HCT116 (cell line): ENCODE results near the gene CDH22. TPM values are rescaled to one million over a fixed set of nuclear protein-coding genes. Genes with fewer than 3 reads are reported as not detected.

Experiments
- ATAC-seq: fragments of 200-7000 bp; cut with Tn5 transposase; 2 replicates; pipeline ENCODE4 v1.9.1; 2020; ENCODE audit warnings: mild to moderate bottlenecking, moderate library complexity
- BruUV-seq: library from RNA; stranded (reverse); fragments of 400-500 nt; replicated peaks from 2 replicates; lab custom pipeline; 2021; lab: Mats Ljungman, UMichigan
- CTCF ChIA-PET: fragments of 300-600 bp; sonication (Branson Sonifier 250); formaldehyde crosslinking; loops from one replicate; lab custom pipeline; 2021; ENCODE audit warnings: antibody characterized with exemption; lab: Charles Lee
- POLR2A ChIA-PET: fragments of 300-600, 350-600 bp; sonication (Branson Sonifier 250); formaldehyde crosslinking; loops from one replicate; lab custom pipeline; 2021; ENCODE audit warnings: antibody characterized with exemption; lab: Charles Lee
- RAD21 ChIA-PET, 2 experiments: fragments of 300-600 bp; sonication (Branson Sonifier 250); formaldehyde crosslinking; loops; one replicate each; lab custom pipeline; 2023; ENCODE audit warnings: low total read pairs in 2 of 2; ENCODE audit not compliant: uncharacterized antibody in 2 of 2, unreplicated experiment in 2 of 2, low non-redundant PET in 1 of 2; lab: Charles Lee
- DNase-seq: peaks from one replicate; pipeline ENCODE4 v3.0.0-alpha.2; 2010; ENCODE audit warnings: low read depth, low spot score
- H2AFZ ChIP-seq: fragments of 200-600 bp; shearing (Covaris generic), sonication (generic); 2 replicates; pipeline ENCODE4 v1.6.1; 2017; ENCODE audit warnings: low read depth, mixed run types, mixed read lengths, antibody characterized with exemption, low read length; ENCODE audit not compliant: poor library complexity, severe bottlenecking
- H3K27ac ChIP-seq: 2 replicates; pipeline ENCODE4 v1.5.1; 2012; ENCODE audit warnings: low read depth, low read length
- H3K27me3 ChIP-seq: fragments of 200-600 bp; sonication (generic); 2 replicates; pipeline ENCODE4 v1.6.1; 2016; ENCODE audit warnings: mixed run types, low read length, mixed read lengths; ENCODE audit not compliant: insufficient read depth
- H3K36me3 ChIP-seq, 2 experiments: fragments of 200-500 bp in 1 of 2; fragments of 200-600 bp in 1 of 2; sonication (Bioruptor generic) in 1 of 2; sonication (generic) in 1 of 2; 2 replicates each; pipeline versions ENCODE4 v1.5.1 to v1.6.1; 2014 to 2016; ENCODE audit warnings: low read length in 2 of 2, inconsistent platforms in 1 of 2, mixed read lengths in 1 of 2, mixed run types in 1 of 2; ENCODE audit not compliant: insufficient read depth in 2 of 2, control insufficient read depth in 1 of 2
- H3K4me1 ChIP-seq, 2 experiments: fragments of 200-600 bp in 1 of 2; sonication (generic) in 1 of 2; 2 replicates each; pipeline versions ENCODE4 v1.5.1 to v1.6.1; 2012 to 2017; ENCODE audit warnings: low read length in 2 of 2, inconsistent platforms in 1 of 2, mild to moderate bottlenecking in 1 of 2, mixed read lengths in 1 of 2, mixed run types in 1 of 2, moderate library complexity in 1 of 2; ENCODE audit not compliant: insufficient read depth in 2 of 2, control insufficient read depth in 1 of 2
- H3K4me2 ChIP-seq: fragments of 200-600 bp; sonication (generic); 2 replicates; pipeline ENCODE4 v1.6.1; 2017; ENCODE audit warnings: mixed run types, low read length, mixed read lengths
- H3K4me3 ChIP-seq, 2 experiments: fragments of 200-600 bp in 1 of 2; sonication (generic) in 1 of 2; replicated peaks in 1 of 2; 2 replicates each; pipeline ENCODE4 v1.5.1; 2011 to 2016; ENCODE audit warnings: low read length in 2 of 2, control low read depth in 1 of 2, low read depth in 1 of 2, mild to moderate bottlenecking in 1 of 2, mixed read lengths in 1 of 2, mixed run types in 1 of 2
- H3K79me2 ChIP-seq: fragments of 200-600 bp; sonication (generic); 2 replicates; pipeline ENCODE4 v1.6.1; 2017; ENCODE audit warnings: mild to moderate bottlenecking, mixed run types, low read length, moderate library complexity, mixed read lengths; ENCODE audit not compliant: insufficient read depth
- H3K9ac ChIP-seq: fragments of 200-600 bp; sonication (generic); 2 replicates; pipeline ENCODE4 v1.6.1; 2016; ENCODE audit warnings: low read length, mixed read lengths
- H3K9me2 ChIP-seq: fragments of 200-600 bp; sonication (generic), shearing (Covaris generic); 2 replicates; pipeline ENCODE4 v1.6.1; 2017; ENCODE audit warnings: mixed run types, mild to moderate bottlenecking, moderate library complexity; ENCODE audit not compliant: insufficient read depth
- H3K9me3 ChIP-seq, 2 experiments: fragments of 200-500 bp in 1 of 2; fragments of 200-600 bp in 1 of 2; sonication (Bioruptor generic) in 1 of 2; sonication (generic) in 1 of 2; 2 replicates each; pipeline ENCODE4 v1.6.1; 2014 to 2017; ENCODE audit warnings: low read length in 2 of 2, mixed read lengths in 2 of 2, inconsistent platforms in 1 of 2, low read depth in 1 of 2, mild to moderate bottlenecking in 1 of 2, mixed run types in 1 of 2, moderate library complexity in 1 of 2; ENCODE audit not compliant: control insufficient read depth in 1 of 2, insufficient read depth in 1 of 2
- H4K20me1 ChIP-seq: fragments of 200-600 bp; sonication (generic), shearing (Covaris generic); 2 replicates; pipeline ENCODE4 v1.6.1; 2017; ENCODE audit warnings: mixed run types, mild to moderate bottlenecking, moderate library complexity; ENCODE audit not compliant: insufficient read depth
- CBX3 ChIP-seq: IDR thresholded peaks from 2 replicates; pipeline ENCODE4 v1.6.1; 2012; ENCODE audit warnings: low read depth
- CTCF ChIP-seq, 3 experiments: fragments of 200-600 bp in 1 of 3; sonication (generic) in 1 of 3; IDR thresholded peaks in 2 of 3; conservative IDR thresholded peaks in 1 of 3; 2 replicates each; pipeline ENCODE4 v1.5.1; 2012 to 2017; ENCODE audit warnings: low read depth in 2 of 3, low read length in 2 of 3, antibody characterized with exemption in 1 of 3, borderline replicate concordance in 1 of 3, control low read depth in 1 of 3, mild to moderate bottlenecking in 1 of 3, mixed read lengths in 1 of 3, mixed run types in 1 of 3, moderate library complexity in 1 of 3; ENCODE audit not compliant: insufficient read depth in 1 of 3
- EGR1 ChIP-seq: IDR thresholded peaks from 2 replicates; pipeline ENCODE4 v1.6.1; 2012; ENCODE audit warnings: low read depth
- EZH2 ChIP-seq: fragments of 200-600 bp; sonication (generic); IDR thresholded peaks from 2 replicates; pipeline ENCODE4 v1.6.1; 2017; ENCODE audit warnings: antibody characterized with exemption, mixed run types
- EZH2phosphoT487 ChIP-seq: fragments of 200-600 bp; IDR thresholded peaks from 2 replicates; pipeline ENCODE4 v1.6.1; 2018; ENCODE audit warnings: antibody characterized with exemption, borderline replicate concordance
- FOSL1 ChIP-seq: IDR thresholded peaks from 2 replicates; pipeline ENCODE4 v1.6.1; 2012; ENCODE audit warnings: low read depth
- MAX ChIP-seq: IDR thresholded peaks from 2 replicates; pipeline ENCODE4 v1.6.1; 2012
- POLR2AphosphoS5 ChIP-seq: IDR thresholded peaks from 2 replicates; pipeline ENCODE4 v1.6.1; 2011; ENCODE audit warnings: mild to moderate bottlenecking, low read depth, low read length, moderate library complexity
- RAD21 ChIP-seq: IDR thresholded peaks from 2 replicates; pipeline ENCODE4 v1.6.1; 2012; ENCODE audit warnings: low read depth, mild to moderate bottlenecking
- SRF ChIP-seq: IDR thresholded peaks from 2 replicates; pipeline ENCODE4 v1.6.1; 2012; ENCODE audit warnings: low read depth
- TCF7L2 ChIP-seq: IDR thresholded peaks from 2 replicates; pipeline ENCODE4 v1.7.0; 2011; ENCODE audit warnings: borderline replicate concordance, inconsistent platforms; ENCODE audit not compliant: insufficient read depth, insufficient read length; ENCODE audit errors: extremely low read depth
- YY1 ChIP-seq: IDR thresholded peaks from 2 replicates; pipeline ENCODE4 v1.6.1; 2011; ENCODE audit warnings: low read length, low read depth, moderate library complexity, mild to moderate bottlenecking; ENCODE audit not compliant: insufficient replicate concordance; ENCODE audit errors: extremely low read depth
- ZNF274 ChIP-seq: fragments of 200-500 bp; sonication (Bioruptor generic); IDR thresholded peaks from 2 replicates; pipeline ENCODE4 v1.6.1; 2014; ENCODE audit warnings: mild to moderate bottlenecking, low read depth, low read length, inconsistent platforms
- intact Hi-C: fragments of 100-400 bp; cut with micrococcal nuclease; formaldehyde crosslinking; loops from 2 replicates; pipeline ENCODE4 v1.10.0; 2022
- total RNA-seq: library from RNA; stranded (reverse); gene quantifications from one replicate; pipeline ENCODE4 v1.2.1, GENCODE V29; 2021; ENCODE audit not compliant: unreplicated experiment

The CDH22 gene
- total RNA-seq, 1 experiment from 2014 or later, result 1.8 TPM

- no peak for TF ChIP-seq YY1
- no peak for TF ChIP-seq SRF
- TF ChIP-seq FOSL1, result no peak
- TF ChIP-seq MAX, result no peak
- no peak for TF ChIP-seq RAD21
- TF ChIP-seq POLR2AphosphoS5, result no peak
- TF ChIP-seq EZH2phosphoT487, result no peak
- no peak for TF ChIP-seq EGR1
- TF ChIP-seq ZNF274, result no peak
- no peak for TF ChIP-seq CTCF (IDR thresholded peaks at IDR 0.05 in 2 of 3, conservative IDR thresholded peaks at IDR 0.05 in 1 of 3; ENCODE audit: borderline replicate concordance in 1 of 3, insufficient read depth in 1 of 3, low read depth in 2 of 3, low read length in 2 of 3)
- TF ChIP-seq CBX3, result no peak
- TF ChIP-seq TCF7L2, result no peak
- TF ChIP-seq EZH2, result no peak
- ChIA-PET CTCF (interaction anchor here (0.6 to 1.2 kb wide), 2 partner anchors 140 to 832 kb away, joined by 3 read pairs; no protein-coding TSS in a partner anchor), POLR2A (interaction anchor here (0.9 kb wide), 1 partner anchor 15 kb away, joined by 4 read pairs; no protein-coding TSS in a partner anchor), RAD21 (no interaction called here)
- 0 out of 2 replicates have a peak, but pooled peaks have one; percentile 11 for ATAC-seq
- no peaks in the 10 kb centered on the region for H3K36me3 ChIP-seq
- H3K4me2 ChIP-seq, result no peak overlapping the region
- peaks cover 19% of the 10 kb centered on the region for H3K27me3 ChIP-seq
- no peaks in the 10 kb centered on the region for H3K9me2 ChIP-seq
- no TSS peak for BruUV-seq
- no peak for DNase-seq
- H3K4me3 ChIP-seq, result no peak overlapping the region
- no peak overlapping the region for H3K27ac ChIP-seq
- intact Hi-C loops, result no loop called here
- no peaks in the 10 kb centered on the region for H3K9me3 ChIP-seq
- H3K9ac ChIP-seq, result no peak overlapping the region
- no peaks in the 10 kb centered on the region for H4K20me1 ChIP-seq
- no peak overlapping the region for H2AFZ ChIP-seq
- no peaks in the 10 kb centered on the region for H3K79me2 ChIP-seq
- H3K4me1 ChIP-seq, result peaks cover 0 to 5% of the 10 kb centered on the region in 2 experiments; a peak in 3 of 4 replicates
These were observed 141.2 kb downstream of the CDH22 start for GRCh38 chr20:46167080-46167479.
